ENCODE results near the gene DENND1A.

DNA sequence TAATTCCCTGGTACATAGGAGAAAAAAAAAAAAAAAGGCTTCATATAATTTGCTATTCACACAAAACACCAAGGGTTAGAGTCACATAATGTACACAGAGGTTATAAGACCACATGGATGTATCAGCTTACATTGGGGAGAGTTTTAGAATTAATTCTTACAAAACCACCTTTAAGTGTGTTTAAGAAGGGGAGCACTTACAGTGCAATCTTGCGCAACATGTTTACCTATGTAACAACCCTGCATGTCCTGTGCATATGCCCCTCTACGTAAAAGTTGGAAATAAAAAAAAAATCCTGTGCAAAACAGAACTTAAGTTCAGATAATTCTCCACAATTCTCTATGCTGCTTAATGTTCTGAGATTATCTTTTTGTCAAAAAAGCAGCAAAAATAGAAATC lies 190.0 kb downstream of the DENND1A start:
- TF ChIP-seq SIN3A (IDR thresholded peaks at IDR 0.05; ENCODE audit: borderline replicate concordance, insufficient read depth, low read depth, low read length): no peak
- TF ChIP-seq, protein P1, sequence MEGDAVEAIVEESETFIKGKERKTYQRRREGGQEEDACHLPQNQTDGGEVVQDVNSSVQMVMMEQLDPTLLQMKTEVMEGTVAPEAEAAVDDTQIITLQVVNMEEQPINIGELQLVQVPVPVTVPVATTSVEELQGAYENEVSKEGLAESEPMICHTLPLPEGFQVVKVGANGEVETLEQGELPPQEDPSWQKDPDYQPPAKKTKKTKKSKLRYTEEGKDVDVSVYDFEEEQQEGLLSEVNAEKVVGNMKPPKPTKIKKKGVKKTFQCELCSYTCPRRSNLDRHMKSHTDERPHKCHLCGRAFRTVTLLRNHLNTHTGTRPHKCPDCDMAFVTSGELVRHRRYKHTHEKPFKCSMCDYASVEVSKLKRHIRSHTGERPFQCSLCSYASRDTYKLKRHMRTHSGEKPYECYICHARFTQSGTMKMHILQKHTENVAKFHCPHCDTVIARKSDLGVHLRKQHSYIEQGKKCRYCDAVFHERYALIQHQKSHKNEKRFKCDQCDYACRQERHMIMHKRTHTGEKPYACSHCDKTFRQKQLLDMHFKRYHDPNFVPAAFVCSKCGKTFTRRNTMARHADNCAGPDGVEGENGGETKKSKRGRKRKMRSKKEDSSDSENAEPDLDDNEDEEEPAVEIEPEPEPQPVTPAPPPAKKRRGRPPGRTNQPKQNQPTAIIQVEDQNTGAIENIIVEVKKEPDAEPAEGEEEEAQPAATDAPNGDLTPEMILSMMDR (IDR thresholded peaks at IDR 0.05): no peak
- TF ChIP-seq POLR2AphosphoS5 (IDR thresholded peaks at IDR 0.05; ENCODE audit: low read depth, low read length): no peak
- TF ChIP-seq, protein P2, sequence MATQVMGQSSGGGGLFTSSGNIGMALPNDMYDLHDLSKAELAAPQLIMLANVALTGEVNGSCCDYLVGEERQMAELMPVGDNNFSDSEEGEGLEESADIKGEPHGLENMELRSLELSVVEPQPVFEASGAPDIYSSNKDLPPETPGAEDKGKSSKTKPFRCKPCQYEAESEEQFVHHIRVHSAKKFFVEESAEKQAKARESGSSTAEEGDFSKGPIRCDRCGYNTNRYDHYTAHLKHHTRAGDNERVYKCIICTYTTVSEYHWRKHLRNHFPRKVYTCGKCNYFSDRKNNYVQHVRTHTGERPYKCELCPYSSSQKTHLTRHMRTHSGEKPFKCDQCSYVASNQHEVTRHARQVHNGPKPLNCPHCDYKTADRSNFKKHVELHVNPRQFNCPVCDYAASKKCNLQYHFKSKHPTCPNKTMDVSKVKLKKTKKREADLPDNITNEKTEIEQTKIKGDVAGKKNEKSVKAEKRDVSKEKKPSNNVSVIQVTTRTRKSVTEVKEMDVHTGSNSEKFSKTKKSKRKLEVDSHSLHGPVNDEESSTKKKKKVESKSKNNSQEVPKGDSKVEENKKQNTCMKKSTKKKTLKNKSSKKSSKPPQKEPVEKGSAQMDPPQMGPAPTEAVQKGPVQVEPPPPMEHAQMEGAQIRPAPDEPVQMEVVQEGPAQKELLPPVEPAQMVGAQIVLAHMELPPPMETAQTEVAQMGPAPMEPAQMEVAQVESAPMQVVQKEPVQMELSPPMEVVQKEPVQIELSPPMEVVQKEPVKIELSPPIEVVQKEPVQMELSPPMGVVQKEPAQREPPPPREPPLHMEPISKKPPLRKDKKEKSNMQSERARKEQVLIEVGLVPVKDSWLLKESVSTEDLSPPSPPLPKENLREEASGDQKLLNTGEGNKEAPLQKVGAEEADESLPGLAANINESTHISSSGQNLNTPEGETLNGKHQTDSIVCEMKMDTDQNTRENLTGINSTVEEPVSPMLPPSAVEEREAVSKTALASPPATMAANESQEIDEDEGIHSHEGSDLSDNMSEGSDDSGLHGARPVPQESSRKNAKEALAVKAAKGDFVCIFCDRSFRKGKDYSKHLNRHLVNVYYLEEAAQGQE (IDR thresholded peaks at IDR 0.05; ENCODE audit: insufficient read depth in 1 of 2, low read depth in 2 of 2, low read length in 1 of 2): no peak
- TF ChIP-seq TCF7L2 (IDR thresholded peaks at IDR 0.05; ENCODE audit: low read depth, low read length): no peak
